H54 (cell line): ENCODE measurements around the gene F13A1.
"Not testable (repeated sequence)": the region's sequence is repeated elsewhere in the genome, so short reads cannot be mapped to it uniquely, and the experiment has no call there.

ENCODE experiments used
- DNase-seq: peaks from one replicate; pipeline ENCODE4 v3.0.0; 2011; ENCODE audit warnings: low spot score, mixed read lengths; ENCODE audit not compliant: insufficient read length
- FAIRE-seq: peaks from 3 replicates; lab custom pipeline; 2011; peaks lifted over from hg19 to GRCh38; lab: Jason Lieb, UNC
- POLR2A ChIP-seq: IDR thresholded peaks from 2 replicates; pipeline ENCODE4 v1.6.1; 2011; ENCODE audit warnings: low read depth, mild to moderate bottlenecking, low read length

The F13A1 gene

DNA sequence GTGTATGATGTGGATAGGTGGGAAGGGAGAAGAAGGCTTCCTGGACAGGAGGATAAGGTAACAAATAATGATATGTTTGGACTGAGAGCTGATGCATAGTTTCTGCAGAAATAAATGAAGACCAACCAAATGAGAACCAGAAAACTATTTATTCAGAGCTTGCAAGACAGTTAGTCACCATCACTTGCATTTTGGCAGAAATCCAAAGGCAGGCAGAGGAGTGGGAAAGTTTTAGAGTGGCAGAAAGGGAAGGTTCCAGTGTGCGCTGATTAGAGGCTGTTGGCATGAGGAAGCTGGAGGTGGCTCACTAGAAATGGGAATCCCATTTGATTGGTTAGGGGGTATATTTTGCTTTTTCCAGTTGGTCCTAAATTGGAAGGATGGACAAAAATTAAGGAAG is 13.0 kb upstream of the F13A1 start:
- DNase-seq: no peak

DNA sequence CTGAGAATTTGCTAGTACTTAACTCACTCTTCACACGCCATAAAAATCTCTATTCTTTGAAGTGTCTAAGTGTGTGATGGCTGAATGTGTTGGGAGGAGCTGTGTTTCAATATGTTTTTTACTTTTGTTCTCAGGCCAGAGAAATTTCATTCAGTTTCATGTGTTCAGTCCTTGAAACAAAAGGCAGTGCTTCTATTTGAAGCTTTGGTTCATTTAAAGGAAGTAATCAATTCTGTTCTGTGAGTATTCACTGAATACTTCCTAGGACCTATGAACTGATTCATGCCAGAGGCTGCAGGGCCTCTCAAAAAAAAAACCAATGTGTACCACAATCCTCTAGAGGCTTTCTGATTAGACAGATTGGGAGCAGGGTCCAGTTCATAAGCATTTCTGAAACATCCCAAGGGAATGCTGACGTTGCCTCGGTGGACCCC is 12.4 kb upstream of the F13A1 start:
- TF ChIP-seq POLR2A: no peak
- FAIRE-seq (no peak), DNase-seq (no peak)

More for the DNA sequence above, 13.0 kb upstream of the F13A1 start:
- TF ChIP-seq POLR2A: no peak
- FAIRE-seq: no peak

DNA sequence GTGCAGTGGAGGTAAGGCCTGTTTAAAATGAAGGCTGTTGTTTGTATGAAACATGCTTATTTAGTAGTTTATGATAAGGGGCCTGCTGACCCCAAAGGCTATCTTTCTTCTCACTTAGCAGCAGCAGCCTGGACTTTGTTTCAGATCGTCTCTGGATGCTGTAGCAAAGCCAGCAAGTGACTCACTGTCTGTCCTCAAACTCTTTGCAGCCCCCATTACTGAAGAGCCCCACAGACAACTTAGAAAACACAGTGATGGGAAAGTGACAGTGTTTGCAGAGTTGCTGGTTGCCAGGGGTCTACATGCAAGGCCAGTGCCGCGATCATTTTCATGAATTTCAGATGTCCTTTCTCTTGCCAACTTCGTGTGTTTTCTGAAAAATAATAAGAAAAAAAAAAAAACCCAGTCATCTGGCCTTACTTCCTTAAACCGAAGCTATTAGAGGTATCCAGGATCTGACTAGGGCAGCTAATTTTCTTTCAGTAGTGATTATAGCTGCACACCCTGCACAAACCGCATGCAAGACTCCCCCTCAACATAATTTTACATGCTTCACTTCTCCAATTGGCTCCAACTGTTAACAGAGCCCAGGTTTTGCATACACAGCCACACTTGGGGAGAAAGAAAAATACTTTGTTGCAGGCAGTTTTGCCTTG is 11.6 kb upstream of the F13A1 start:
- FAIRE-seq: no peak
- no peak for TF ChIP-seq POLR2A
- DNase-seq: no peak

DNA sequence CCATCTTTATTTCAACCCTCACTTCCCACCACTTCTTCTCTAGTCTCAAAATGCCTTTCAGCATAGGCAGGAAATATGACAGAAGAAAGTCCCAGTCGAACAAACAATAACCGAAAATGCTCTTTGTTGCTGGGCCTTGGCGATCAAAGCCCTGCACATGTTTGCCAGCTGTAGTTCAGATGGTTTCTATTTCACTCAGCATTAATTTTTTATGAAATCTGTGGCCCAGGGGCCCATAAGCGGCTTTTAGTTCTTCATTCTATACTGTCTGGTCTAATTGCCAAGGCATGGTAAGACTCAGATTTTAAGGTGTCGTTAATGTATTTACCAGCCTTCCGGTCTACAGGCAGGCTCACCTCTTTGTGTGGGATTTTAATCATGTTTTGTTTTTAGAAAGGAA is 10.9 kb upstream of the F13A1 start:
- DNase-seq (no peak), FAIRE-seq (no peak)
- no peak for TF ChIP-seq POLR2A

DNA sequence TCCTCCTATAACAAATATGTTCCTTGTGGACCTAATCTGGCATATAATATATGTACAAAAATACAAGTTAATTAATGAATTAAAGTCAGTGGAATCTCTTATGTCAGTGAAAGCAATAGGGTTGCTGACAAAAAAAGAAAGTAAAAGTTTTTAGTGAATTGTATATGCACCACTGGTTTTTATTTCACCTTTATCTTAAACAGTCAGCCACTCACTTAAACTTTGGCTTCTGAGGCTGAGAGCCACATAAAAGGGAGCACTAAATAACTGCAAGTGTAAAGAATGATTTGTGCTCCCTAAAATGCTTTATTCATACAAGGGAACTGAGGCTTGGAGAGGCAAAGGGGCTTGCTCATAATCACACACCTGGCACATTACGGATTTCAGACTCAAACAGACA is 9.9 kb upstream of the F13A1 start:
- no peak for TF ChIP-seq POLR2A
- no peak for DNase-seq
- FAIRE-seq: no peak

DNA sequence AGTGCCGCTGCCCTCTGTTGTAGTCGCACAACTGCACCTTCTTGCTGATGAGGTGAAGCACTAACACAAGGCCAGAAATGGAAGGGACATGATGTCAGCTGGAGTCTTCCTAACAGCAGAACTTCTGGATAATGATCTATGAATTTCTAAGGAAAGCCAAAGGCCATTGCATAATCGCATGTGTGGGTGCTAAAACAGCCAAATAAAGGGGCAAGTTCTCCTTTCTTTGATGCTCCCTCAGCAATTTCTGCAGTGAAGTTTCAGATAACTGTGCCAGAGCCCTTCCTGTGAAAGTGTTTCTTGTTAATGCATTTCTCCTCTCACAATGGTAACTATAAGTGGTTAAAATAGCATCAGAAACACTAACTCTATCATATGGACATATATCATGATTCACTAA is 8.0 kb upstream of the F13A1 start:
- no peak for DNase-seq
- FAIRE-seq: no peak
- no peak for TF ChIP-seq POLR2A

DNA sequence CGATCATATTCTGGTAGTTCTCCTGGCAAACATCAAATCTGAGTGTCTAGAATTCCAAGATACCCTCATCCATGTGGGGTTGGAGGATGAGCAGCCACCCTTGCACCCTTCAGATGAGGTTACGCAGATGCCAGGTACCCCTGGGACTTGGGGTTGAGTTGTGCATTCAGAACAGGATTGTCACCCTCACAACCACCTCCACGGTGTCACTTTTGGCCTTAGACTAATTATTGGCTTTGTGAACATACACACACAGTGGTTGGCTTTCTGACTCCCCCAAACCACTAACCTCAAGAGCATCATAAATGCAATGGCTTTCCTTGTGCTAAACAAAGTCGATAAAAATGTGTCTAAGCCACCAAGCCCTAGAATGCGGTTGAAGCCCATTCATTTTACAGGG is 2.9 kb upstream of the F13A1 start:
- FAIRE-seq: no peak

DNA sequence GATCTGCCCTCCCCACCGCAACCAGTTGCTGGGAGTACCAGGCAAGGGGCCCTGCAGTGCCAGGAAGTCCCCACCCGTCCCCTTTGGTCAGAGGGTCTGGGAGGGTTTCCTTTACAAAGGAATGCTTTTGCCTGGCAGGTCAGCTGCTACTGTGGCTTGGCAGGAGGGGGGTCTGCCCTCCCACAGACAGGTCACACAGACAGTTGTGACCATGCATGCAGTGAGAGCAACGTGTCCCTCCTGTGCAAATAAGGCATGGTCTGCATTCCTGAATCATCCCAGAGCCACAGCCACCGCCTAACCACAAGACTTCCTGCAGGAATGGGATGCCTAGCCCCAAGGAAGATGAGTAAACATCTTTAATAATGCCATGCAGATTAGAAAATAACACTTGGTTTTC is 439 bp upstream of the F13A1 start:
- DNase-seq (no peak), FAIRE-seq (no peak)
- no peak for TF ChIP-seq POLR2A

More for the DNA sequence above, 2.9 kb upstream of the F13A1 start:
- no peak for DNase-seq
- no peak for TF ChIP-seq POLR2A

DNA sequence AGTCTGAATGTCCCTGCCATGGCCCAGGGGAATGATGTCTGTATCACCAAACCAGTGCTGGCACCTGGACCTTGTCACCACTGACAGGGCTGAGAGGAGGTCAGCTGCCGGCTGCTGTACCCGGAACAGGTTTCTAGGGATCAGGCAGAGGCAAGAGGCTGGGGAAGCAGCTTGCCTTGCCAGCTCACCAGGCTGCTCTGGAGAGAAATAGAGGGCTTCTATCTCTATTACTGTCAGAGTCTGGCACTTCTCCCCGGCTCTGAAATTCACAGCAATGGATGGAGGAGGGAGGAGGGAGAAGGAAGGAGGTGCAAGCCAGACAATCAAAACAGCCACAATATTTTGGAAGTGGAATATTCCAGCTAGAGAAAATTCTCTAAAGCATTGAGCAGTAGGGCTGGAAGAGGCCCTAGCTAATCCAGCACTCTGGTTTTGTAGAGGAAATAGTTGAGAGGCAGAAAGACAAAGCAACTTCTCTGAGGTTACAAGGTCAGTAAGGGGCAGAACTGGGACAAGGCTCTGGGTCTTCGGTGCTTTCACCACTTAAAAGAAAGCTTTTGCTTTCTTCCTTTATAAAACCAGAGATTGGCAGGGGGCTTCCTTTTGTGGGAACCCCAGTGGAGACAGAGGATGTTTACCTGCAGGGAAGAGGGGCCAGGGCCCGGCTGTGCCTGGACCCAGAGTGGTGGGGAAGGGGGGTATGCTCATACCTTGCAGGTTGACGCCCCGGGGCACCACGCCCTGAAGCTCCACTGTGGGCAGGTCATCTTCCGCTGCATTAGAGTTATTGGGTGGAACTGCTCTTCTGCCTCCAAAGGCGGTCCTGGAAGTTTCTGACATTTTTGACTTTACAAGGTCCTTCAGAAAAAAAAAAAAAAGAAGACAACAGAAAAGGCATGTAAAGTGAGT is 2.4 kb downstream of the F13A1 start:
- TF ChIP-seq POLR2A: no peak
- DNase-seq: no peak
- FAIRE-seq: no peak

DNA sequence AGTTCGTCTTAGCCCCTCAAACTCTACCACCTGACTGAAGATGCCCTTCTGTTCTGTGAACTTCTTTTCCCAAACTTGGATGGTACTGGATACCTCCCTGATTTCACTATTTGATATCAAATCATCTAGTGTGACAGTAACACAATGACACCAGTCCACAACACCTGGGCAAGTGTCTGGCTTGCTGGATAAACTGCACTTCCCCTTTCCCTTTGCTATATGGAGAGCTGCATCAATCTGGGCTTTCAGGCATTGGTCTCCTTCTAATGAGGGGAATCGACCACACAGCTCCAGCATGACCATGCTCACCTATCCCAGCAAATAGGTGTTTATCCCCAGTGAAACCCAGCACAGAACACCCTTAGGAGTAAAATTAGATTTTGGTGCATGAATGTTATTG is 3.1 kb downstream of the F13A1 start:
- DNase-seq (no peak), FAIRE-seq (no peak)
- TF ChIP-seq POLR2A: no peak

DNA sequence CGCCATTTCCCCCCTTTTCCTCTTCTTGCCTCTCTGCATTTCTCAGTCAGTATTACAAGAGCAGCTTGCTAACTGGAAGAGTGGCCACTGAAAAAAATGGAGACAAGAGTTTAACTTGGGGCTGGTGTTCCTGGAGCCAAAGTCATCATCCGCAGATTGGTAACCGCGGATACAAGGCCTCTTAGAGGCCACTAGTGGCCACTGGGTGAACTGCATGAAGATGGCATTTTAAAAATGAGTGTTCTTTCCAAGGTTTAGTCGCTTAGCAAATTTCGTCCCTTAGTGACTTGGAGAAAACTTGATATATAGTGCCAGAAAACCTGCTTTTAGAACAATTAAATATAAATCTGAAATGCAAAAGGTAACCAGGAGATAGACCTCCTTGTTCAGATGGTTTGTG is 4.8 kb downstream of the F13A1 start:
- DNase-seq: peak; percentile 8
- TF ChIP-seq POLR2A: no peak
- FAIRE-seq: no peak

DNA sequence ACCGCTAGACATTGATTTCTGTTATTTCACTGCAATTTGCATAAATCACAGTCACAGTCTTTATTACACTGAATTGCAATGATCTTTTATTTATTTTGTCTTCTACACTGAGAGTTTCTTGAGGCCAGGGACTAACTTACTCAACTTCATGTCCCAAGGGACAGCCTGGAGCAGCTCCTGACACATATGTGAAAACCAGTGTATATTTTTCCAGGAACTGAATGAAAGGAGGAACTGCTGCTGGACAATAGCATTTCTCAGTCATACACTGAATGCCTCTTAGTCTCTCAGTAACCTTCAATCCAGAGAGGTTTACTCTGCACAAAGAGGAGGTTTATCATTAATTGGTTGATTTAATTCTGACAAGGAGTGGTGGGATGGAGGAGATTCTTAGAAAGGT is 5.9 kb downstream of the F13A1 start:
- DNase-seq (no peak), FAIRE-seq (no peak)
- TF ChIP-seq POLR2A: no peak

DNA sequence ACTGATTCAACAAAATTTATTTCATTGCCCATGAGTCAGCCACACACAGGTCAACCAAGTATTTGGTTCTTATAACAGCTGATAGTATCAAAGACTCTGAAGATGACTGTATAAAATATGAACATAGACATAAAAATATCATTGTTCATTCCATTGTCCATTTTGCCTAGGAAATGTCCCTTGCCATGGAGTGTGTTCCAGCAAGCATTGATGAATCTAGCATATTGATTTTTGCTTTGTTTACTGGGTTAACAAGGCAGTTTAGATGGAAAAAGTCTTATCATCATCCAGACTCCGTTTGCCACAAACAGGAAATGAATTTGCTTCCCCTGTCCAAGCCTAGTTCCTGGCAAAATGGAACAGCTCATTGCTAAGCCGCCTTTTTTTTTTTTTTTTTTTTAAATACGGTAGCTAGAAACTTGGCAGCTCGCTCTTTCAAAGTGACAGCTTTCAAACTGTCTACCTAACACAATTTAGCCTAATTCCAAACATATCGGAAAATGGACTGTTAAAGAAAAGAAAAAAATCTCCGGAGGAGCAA is 7.5 kb downstream of the F13A1 start:
- TF ChIP-seq POLR2A: no peak

DNA sequence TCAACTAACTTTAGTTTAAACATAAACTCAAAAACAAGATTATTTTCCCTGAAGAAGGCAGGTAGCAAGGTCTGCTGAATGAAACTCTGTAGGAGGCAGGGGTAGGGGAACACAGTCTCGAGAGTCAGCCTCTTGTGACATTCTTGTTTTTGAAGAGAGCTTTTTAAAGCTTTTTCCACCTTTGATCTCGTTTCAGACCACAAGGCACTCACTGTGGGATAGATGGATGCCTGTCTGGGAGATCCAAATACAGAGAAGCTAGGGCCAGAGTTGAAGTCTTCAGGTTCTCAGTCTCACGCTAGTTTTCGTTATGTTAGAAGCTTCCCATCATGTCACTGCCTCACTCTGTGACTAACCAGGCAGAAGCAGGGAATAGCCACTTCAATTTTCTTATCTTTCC is 14.9 kb downstream of the F13A1 start:
- FAIRE-seq (no peak), DNase-seq (no peak)
- no peak for TF ChIP-seq POLR2A

More for the DNA sequence above, 7.5 kb downstream of the F13A1 start:
- no peak for DNase-seq
- no peak for FAIRE-seq

DNA sequence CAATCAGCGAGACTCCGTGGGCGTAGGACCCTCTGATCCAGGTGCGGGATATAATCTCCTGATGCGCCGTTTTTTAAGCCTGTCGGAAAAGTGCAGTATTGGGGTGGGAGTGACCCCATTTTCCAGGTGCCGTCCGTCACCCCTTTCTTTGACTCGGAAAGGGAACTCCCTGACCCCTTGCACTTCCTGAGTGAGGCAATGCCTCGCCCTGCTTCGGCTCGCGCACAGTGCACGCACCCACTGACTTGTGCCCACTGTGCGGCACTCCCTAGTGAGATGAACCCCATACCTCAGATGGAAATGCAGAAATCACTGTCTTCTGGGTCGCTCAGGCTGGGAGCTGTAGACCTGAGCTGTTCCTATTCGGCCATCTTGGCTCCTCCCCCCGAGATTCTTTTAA is 20.1 kb downstream of the F13A1 start:
- DNase-seq, FAIRE-seq: not testable (repeated sequence)
